HepG2 (cell line): ENCODE measurements around the gene USP2. TPM values are rescaled to one million over a fixed set of nuclear protein-coding genes. Genes with fewer than 3 reads are reported as not detected.

Experiments
- ATM ChIP-seq: fragments of 450-650 bp; IDR thresholded peaks from 2 replicates; pipeline ENCODE4 v1.7.1; 2017; ENCODE audit warnings: mild to moderate bottlenecking, borderline replicate concordance
- ELF3 ChIP-seq: IDR thresholded peaks from 2 replicates; pipeline ENCODE4 v1.6.1; 2016; ENCODE audit warnings: missing genetic modification reagents, missing compliant biosample characterization
- THRA ChIP-seq: sonication (generic); formaldehyde crosslinking; IDR thresholded peaks from 2 replicates; pipeline ENCODE4 v1.4.0; 2020; ENCODE audit warnings: missing genetic modification reagents, borderline replicate concordance
- YY1 ChIP-seq: IDR thresholded peaks from 2 replicates; pipeline ENCODE4 v1.6.1; 2011; ENCODE audit warnings: low read length, low read depth, moderate library complexity, mild to moderate bottlenecking; ENCODE audit not compliant: insufficient read depth, insufficient replicate concordance
- ZBTB14 ChIP-seq: sonication (generic); formaldehyde crosslinking; IDR thresholded peaks from 2 replicates; pipeline ENCODE4 v1.4.0; 2020; ENCODE audit warnings: missing genetic modification reagents
- ZFP90 ChIP-seq: sonication (generic); formaldehyde crosslinking; IDR thresholded peaks from 2 replicates; pipeline ENCODE4 v1.8.0; 2022; ENCODE audit warnings: missing genetic modification reagents, mild to moderate bottlenecking, inconsistent platforms, borderline replicate concordance
- ZNF367 ChIP-seq: sonication (generic); formaldehyde crosslinking; IDR thresholded peaks from 2 replicates; pipeline ENCODE4 v1.4.0; 2020; ENCODE audit warnings: missing genetic modification reagents, borderline replicate concordance
- ZNF607 ChIP-seq: sonication (generic); formaldehyde crosslinking; IDR thresholded peaks from 2 replicates; pipeline ENCODE4 v1.5.1; 2020; ENCODE audit warnings: missing genetic modification reagents, mild to moderate bottlenecking, borderline replicate concordance
- ZSCAN21 ChIP-seq: sonication (generic); formaldehyde crosslinking; IDR thresholded peaks from 2 replicates; pipeline ENCODE4 v1.8.0; 2022; ENCODE audit warnings: mild to moderate bottlenecking, missing genetic modification reagents, moderate library complexity, borderline replicate concordance
- ZSCAN9 ChIP-seq: IDR thresholded peaks from 2 replicates; pipeline ENCODE4 v1.6.1; 2016; ENCODE audit warnings: borderline replicate concordance
- ZXDC ChIP-seq: sonication (generic); formaldehyde crosslinking; IDR thresholded peaks from 2 replicates; pipeline ENCODE4 v1.5.0; 2020; ENCODE audit warnings: mild to moderate bottlenecking, missing genetic modification reagents
- polyA plus RNA-seq, 8 experiments: library from polyadenylated mRNA; depleted of rRNA in 3 of 8; stranded (reverse) in 7 of 8; unstranded in 1 of 8; fragments of >200 nt; fragmentation: Illumina TruSeq in 4 of 8; extraction: Trizol in 4 of 8; gene quantifications; 2 replicates each; pipeline versions ENCODE4 v1.2.1 to v1.2.3, GENCODE V29; 2011 to 2016; ENCODE audit warnings: low read depth in 4 of 8, missing spikeins in 1 of 8, mixed read lengths in 1 of 8; ENCODE audit not compliant: insufficient read depth in 1 of 8
- total RNA-seq, 5 experiments: library from RNA; depleted of rRNA; stranded (reverse); fragments of >200 nt; fragmentation: Illumina TruSeq; extraction: Trizol; gene quantifications; 2 replicates each; pipeline ENCODE4 v1.2.3, GENCODE V29; 2016; ENCODE audit warnings: low read depth in 1 of 5
- TF ChIP-seq, protein P1 (sequence below): sonication (generic); formaldehyde crosslinking; IDR thresholded peaks from 2 replicates; pipeline ENCODE4 v1.5.1; 2020; ENCODE audit warnings: missing genetic modification reagents, mild to moderate bottlenecking, borderline replicate concordance
- TF ChIP-seq, protein P2 (sequence below): IDR thresholded peaks from 2 replicates; pipeline ENCODE4 v1.6.1; 2016; ENCODE audit warnings: missing compliant biosample characterization, missing genetic modification reagents, borderline replicate concordance
- TF ChIP-seq, protein P3 (sequence below): sonication (generic); formaldehyde crosslinking; IDR thresholded peaks from 2 replicates; pipeline ENCODE4 v1.4.0; 2020; ENCODE audit warnings: missing genetic modification reagents, borderline replicate concordance

Gene USP2
- total and polyA plus RNA-seq, 2 of the 13 experiments (the other 11 are each of a cell fraction or from before 2014, with no cell fraction given): 2.5 to 6.0 TPM

DNA sequence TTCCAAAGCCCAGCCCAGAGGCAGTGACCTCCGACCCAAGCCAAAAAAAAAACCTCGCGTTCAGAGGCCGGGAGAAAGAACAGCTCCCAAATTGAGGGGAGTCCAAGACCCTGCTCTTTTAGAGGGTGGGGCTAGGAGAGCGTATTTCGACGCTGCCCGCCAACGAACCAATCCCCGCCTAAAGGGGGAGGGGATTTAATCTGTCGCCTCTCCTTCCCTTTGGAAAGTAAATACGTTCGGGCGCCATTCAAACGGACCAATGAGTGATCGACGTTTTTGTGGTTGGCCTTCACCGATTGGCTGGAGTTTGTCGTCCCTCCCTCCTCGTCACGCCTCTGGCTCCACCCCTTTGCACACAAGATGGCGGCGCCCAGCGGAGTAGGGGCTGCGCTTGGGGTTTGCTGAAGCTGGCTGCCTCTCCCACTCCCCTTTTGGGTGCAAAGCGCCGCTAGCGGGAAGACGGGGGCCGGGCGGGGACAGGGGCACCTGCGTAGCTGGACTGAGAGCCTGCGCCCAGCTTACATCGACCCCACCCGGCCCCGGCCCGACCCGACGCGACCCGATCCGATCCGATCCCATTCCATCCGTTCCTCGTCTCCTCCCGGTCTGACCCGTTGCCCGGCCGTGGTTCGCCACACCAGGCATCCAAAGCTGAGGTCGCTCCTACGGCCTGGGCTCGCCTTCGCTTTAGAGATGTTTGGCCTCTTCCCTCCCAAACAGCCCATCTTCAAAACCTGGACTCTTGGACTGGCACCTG, 47.1 kb downstream of the USP2 start, which contains the start of gene RNF26 (continued):
- TF ChIP-seq, protein P1, sequence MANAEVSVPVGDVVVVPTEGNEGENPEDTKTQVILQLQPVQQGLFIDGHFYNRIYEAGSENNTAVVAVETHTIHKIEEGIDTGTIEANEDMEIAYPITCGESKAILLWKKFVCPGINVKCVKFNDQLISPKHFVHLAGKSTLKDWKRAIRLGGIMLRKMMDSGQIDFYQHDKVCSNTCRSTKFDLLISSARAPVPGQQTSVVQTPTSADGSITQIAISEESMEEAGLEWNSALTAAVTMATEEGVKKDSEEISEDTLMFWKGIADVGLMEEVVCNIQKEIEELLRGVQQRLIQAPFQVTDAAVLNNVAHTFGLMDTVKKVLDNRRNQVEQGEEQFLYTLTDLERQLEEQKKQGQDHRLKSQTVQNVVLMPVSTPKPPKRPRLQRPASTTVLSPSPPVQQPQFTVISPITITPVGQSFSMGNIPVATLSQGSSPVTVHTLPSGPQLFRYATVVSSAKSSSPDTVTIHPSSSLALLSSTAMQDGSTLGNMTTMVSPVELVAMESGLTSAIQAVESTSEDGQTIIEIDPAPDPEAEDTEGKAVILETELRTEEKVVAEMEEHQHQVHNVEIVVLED: peak; percentile 79; the same call in 1 of the 2 replicates
- TF ChIP-seq ZSCAN9 (CRISPR knock-in tag): no peak
- 0 out of 2 replicates have a peak, but pooled peaks have one; percentile 27 for TF ChIP-seq ZFP90 (CRISPR knock-in tag)
- TF ChIP-seq ATM: no peak
- TF ChIP-seq YY1: peak; percentile 98
- no peak for TF ChIP-seq ZSCAN21
- TF ChIP-seq ZNF607 (CRISPR knock-in tag): peak; percentile 48; the same call in 1 of the 2 replicates
- TF ChIP-seq, protein P2, sequence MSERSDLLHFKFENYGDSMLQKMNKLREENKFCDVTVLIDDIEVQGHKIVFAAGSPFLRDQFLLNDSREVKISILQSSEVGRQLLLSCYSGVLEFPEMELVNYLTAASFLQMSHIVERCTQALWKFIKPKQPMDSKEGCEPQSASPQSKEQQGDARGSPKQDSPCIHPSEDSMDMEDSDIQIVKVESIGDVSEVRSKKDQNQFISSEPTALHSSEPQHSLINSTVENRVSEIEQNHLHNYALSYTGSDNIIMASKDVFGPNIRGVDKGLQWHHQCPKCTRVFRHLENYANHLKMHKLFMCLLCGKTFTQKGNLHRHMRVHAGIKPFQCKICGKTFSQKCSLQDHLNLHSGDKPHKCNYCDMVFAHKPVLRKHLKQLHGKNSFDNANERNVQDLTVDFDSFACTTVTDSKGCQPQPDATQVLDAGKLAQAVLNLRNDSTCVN (CRISPR knock-in tag): no peak
- TF ChIP-seq, protein P3, sequence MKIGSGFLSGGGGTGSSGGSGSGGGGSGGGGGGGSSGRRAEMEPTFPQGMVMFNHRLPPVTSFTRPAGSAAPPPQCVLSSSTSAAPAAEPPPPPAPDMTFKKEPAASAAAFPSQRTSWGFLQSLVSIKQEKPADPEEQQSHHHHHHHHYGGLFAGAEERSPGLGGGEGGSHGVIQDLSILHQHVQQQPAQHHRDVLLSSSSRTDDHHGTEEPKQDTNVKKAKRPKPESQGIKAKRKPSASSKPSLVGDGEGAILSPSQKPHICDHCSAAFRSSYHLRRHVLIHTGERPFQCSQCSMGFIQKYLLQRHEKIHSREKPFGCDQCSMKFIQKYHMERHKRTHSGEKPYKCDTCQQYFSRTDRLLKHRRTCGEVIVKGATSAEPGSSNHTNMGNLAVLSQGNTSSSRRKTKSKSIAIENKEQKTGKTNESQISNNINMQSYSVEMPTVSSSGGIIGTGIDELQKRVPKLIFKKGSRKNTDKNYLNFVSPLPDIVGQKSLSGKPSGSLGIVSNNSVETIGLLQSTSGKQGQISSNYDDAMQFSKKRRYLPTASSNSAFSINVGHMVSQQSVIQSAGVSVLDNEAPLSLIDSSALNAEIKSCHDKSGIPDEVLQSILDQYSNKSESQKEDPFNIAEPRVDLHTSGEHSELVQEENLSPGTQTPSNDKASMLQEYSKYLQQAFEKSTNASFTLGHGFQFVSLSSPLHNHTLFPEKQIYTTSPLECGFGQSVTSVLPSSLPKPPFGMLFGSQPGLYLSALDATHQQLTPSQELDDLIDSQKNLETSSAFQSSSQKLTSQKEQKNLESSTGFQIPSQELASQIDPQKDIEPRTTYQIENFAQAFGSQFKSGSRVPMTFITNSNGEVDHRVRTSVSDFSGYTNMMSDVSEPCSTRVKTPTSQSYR (CRISPR knock-in tag): peak; percentile 67; the same call in 1 of the 2 replicates
- no peak for TF ChIP-seq ZBTB14 (CRISPR knock-in tag)
- TF ChIP-seq ZXDC (CRISPR knock-in tag): no peak
- no peak; the same call in 1 of the 2 replicates for TF ChIP-seq ZNF367 (CRISPR knock-in tag)
- TF ChIP-seq THRA: no peak
- TF ChIP-seq ELF3 (CRISPR knock-in tag): no peak
